Epithelial cell of proximal tubule (primary cell): Measurements from ENCODE around the gene LRCH4. TPM values are rescaled to one million over a fixed set of nuclear protein-coding genes. Genes with fewer than 3 reads are reported as not detected.

Experiments used
- DNase-seq: peaks from one replicate; pipeline ENCODE4 v3.0.0-alpha.2; 2011; ENCODE audit warnings: low read depth
- H3K4me3 ChIP-seq: 2 replicates; pipeline ENCODE4 v1.5.1; 2011; ENCODE audit warnings: low read depth, mild to moderate bottlenecking, low read length
- total RNA-seq: library from RNA; depleted of rRNA; stranded (reverse); fragments of >200 nt; gene quantifications from 2 replicates; pipeline ENCODE4 v1.2.3, GENCODE V29; 2015
- TF ChIP-seq, protein P1 (sequence below): conservative IDR thresholded peaks from 2 replicates; pipeline ENCODE4 v1.5.1; 2012; ENCODE audit warnings: low read depth, mild to moderate bottlenecking, low read length

The LRCH4 gene
- total RNA-seq, 1 donor from 2014 or later = 62.0 TPM

DNA sequence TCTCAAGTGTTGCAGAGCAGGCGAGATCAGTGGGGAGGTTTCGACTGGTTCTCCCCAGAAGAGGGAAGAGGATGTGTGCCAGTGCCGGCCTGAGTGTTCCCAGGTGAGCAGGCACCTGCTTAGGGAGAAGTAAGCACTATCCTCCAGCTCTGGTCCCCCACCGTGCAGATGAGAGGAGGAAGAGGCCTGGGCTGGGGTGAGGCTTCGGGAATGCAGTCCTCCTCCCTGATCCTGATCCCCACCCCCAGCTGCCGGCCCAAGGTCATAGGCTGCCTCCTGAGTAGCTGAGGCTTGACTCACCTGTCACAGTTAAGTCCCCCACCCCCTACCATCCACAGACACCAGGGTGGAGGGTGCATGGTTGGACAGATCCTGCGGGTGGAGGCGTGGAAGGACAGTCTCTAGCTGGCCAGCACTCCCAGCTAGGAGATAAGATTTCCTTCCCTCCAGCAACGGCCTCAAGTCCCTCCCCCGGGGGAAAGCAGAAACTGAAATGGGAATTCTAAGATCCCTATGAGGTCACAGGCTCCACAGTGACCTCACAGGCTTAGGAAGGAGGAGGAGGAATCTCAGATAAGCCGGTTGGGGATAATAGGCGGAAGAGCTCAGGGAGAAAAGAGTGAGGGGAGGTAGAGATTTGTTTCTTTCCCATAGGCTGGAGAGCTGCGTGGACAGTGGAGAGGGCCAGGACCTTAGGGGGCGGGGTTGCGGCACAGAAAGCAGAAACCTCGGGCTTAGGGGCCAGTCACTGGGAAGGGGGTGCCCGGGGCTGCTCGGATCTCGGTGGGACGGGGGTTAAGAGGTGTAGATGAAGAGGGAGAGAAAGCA is 1.0 kb downstream of the LRCH4 start:
- no peak for DNase-seq
- TF ChIP-seq, protein P1, sequence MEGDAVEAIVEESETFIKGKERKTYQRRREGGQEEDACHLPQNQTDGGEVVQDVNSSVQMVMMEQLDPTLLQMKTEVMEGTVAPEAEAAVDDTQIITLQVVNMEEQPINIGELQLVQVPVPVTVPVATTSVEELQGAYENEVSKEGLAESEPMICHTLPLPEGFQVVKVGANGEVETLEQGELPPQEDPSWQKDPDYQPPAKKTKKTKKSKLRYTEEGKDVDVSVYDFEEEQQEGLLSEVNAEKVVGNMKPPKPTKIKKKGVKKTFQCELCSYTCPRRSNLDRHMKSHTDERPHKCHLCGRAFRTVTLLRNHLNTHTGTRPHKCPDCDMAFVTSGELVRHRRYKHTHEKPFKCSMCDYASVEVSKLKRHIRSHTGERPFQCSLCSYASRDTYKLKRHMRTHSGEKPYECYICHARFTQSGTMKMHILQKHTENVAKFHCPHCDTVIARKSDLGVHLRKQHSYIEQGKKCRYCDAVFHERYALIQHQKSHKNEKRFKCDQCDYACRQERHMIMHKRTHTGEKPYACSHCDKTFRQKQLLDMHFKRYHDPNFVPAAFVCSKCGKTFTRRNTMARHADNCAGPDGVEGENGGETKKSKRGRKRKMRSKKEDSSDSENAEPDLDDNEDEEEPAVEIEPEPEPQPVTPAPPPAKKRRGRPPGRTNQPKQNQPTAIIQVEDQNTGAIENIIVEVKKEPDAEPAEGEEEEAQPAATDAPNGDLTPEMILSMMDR = no peak
- peak overlapping the region; percentile 70 for H3K4me3 ChIP-seq

DNA sequence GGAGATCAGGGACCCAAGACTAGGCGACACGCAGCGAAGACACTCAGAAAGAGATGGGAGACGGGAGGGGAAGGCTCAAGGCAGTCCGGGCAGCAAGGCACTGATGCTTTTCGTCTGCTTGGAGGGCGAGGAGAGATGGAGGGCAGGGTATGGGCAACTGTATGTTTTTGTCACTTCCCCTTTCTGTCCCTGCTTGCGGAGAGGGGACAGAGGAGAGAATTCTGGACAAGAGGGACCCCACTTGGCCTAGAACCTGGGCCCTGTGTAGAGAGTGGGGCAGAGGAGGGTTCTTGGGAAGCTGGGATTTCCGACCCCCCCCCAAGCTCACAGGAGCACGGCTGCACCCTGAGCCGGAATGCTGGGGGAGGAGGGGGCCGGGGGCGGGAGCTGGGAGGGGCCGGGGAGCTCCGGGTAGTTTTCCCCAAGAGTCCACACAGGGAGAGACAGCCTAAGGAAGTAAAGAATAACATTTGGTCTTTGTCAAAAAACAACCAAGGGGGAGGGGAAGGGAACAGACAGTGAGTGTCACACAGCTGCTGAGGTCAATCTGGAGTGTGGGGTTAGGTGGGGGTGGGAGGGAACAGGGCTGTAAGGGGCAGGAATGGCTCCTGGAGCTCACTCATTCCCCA is 1.8 kb downstream of the LRCH4 start:
- TF ChIP-seq, protein P1 = no peak
- no peak for DNase-seq

DNA sequence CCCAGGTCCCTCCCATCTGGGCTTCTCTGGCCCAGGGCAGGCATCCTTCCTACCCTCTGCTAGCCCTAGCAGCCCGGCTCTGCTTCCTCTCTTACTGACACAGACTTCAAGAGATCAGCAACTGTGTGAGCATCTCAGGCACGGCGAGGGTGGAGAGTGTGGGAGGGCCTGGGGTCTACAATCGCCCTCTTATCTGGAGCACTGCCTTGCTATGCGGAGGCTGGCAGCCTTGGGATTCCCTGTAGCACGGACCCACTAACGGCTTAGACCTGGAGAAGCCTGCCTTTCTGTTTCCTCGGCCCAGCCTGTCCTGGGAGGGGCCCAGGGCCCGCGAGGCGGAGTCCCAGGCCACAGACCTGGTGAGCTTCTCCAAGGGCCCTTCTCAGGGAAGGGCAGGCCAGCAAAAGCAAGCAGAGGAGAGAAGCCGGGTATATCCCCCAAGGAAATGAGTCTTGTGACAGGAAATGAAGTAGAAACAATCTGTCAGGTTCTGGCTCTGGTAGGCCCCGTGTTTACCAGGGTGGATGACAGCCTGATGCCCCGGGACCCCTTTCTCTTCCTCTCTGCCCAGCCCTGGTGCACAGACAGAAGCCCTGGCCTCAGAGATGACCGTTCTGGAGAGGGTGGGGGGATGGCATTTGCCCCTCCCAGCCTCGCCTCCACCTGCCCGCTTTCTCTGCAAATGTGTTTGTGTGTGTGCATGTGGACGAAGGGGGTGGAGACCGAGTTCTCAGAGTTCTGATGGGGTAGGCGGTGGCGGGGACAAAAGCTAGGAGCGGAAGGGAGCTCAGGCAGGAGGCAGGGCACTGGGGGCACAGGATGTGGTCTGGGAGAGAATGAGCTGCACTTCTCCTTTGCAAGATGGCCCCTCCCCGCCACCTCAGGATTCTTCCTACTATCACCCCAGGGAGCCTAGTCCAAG is 2.5 kb downstream of the LRCH4 start:
- TF ChIP-seq, protein P1 = no peak
- DNase-seq = no peak
- H3K4me3 ChIP-seq = no peak overlapping the region

More for the DNA sequence above, 1.8 kb downstream of the LRCH4 start:
- peak overlapping the region; percentile 70 for H3K4me3 ChIP-seq

DNA sequence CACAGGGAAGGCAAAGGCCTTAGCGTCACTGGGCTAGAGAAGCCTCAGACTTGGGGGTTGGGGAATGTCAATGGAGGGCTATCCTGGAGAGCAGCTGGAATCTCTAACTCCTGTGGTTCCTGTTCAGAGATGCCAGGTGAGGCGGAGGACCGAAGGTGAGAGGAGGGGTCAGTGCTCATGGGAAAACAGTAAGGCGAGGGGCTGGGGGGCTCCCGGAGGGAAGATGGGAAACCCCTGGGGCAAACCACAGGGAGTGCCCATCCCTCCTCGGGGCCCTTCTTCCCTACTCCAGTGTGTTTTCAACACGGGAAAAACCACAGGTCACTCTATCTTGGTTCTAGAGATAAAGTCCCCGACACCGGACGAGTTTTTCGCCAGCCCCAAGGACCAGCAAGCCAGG is 3.3 kb downstream of the LRCH4 start:
- no peak for DNase-seq
- no peak overlapping the region for H3K4me3 ChIP-seq
- TF ChIP-seq, protein P1 = no peak

DNA sequence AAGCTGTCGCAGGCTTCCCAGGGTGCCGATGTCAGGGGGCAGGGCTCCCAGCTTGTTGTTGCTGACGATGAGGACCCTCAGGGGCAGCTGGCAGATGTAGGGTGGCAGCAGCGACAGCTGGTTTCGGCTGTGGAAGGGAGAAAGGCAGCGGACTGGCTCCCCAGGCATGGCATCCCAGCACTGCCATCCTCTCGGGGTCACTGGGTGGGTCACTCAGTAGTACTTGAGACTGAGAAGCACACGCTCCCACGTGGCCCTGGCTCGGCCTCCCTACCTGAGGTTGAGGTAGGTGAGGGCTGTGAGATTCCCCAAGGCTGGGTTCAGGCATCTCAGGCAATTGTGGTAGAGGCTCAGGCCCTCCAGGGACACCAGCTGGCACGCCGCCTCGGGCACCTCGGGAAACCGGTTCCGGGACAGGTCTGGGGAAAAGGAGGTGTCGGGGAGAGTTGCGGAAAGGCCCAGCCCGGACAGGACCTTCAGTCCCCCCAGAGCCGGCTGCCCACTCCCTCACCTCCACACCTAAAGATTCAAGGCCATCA is 3.8 kb downstream of the LRCH4 start:
- TF ChIP-seq, protein P1 = no peak
- DNase-seq = no peak
- no peak overlapping the region for H3K4me3 ChIP-seq

DNA sequence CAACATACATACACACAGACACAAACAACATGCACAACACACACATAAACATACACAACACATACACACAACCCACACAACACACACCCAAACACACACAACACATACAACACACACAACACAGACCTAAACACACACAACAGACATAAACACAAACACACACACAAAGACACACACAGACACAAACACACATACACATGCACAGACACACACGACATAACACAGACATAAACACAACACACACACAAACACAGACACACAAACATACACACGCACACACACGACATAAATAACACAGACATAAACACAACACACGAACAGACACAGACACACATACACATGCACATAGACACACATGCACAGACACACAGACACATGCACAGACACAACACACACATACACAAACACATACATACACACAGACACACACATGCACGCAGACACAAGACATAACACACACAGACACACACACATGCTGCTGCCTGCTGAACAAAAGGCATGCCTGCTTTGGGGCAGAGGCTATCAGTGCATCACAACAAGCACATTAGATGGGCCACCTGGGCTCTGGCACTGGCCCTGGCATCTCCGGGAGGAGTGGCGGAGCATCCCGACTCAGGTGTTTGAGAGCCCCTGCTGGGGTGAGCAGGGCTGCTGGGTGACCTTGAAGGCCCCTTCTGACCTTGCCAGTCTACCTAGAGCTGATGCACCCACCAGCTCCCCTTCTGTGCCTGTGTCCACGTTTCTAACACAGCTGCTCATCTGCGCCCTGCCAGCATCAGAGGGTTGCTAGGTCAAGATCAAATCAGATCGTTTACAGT is 5.3 kb downstream of the LRCH4 start:
- TF ChIP-seq, protein P1 = no peak
- DNase-seq = no peak
- H3K4me3 ChIP-seq = no peak overlapping the region
